Measurements from ENCODE around the gene CDH12.

Gene CDH12

GRCh38 chr5:22644859-22645258 is 208.3 kb downstream of the CDH12 start (continued):
- TF ChIP-seq TSHZ2 (CRISPR knock-in tag; IDR thresholded peaks at IDR 0.05) (no peak), BACH2 (CRISPR knock-in tag; IDR thresholded peaks at IDR 0.05; ENCODE audit: borderline replicate concordance) (no peak)

GRCh38 chr5:22643356-22643755 is 209.8 kb downstream of the CDH12 start:
- TF ChIP-seq TOX (CRISPR knock-in tag; IDR thresholded peaks at IDR 0.05; ENCODE audit: borderline replicate concordance) (no peak), ZC3H10 (CRISPR knock-in tag; IDR thresholded peaks at IDR 0.05) (no peak), CREB5 (CRISPR knock-in tag; IDR thresholded peaks at IDR 0.05; ENCODE audit: low read depth) (no peak), RARB (CRISPR knock-in tag; IDR thresholded peaks at IDR 0.05) (no peak), ZFP30 (CRISPR knock-in tag; IDR thresholded peaks at IDR 0.05) (no peak), PATZ1 (CRISPR knock-in tag; IDR thresholded peaks at IDR 0.05; ENCODE audit: borderline replicate concordance) (no peak), OSR1 (CRISPR knock-in tag; IDR thresholded peaks at IDR 0.05) (no peak), GLIS3 (CRISPR knock-in tag; IDR thresholded peaks at IDR 0.05) (no peak), TSHZ2 (CRISPR knock-in tag; IDR thresholded peaks at IDR 0.05) (no peak), ZNF70 (CRISPR knock-in tag; IDR thresholded peaks at IDR 0.05) (no peak), ESRRG (CRISPR knock-in tag; IDR thresholded peaks at IDR 0.05) (no peak)
- no peak for ATAC-seq

GRCh38 chr5:22631683-22632082 is 221.5 kb downstream of the CDH12 start:
- TF ChIP-seq CSRNP3 (CRISPR knock-in tag; IDR thresholded peaks at IDR 0.05) (no peak), TCF4 (CRISPR knock-in tag; IDR thresholded peaks at IDR 0.05; ENCODE audit: borderline replicate concordance) (no peak), RARB (CRISPR knock-in tag; IDR thresholded peaks at IDR 0.05) (no peak), CREB5 (CRISPR knock-in tag; IDR thresholded peaks at IDR 0.05; ENCODE audit: low read depth) (no peak), ZNF70 (CRISPR knock-in tag; IDR thresholded peaks at IDR 0.05) (no peak), SNAI2 (CRISPR knock-in tag; IDR thresholded peaks at IDR 0.05) (no peak), TSHZ2 (CRISPR knock-in tag; IDR thresholded peaks at IDR 0.05) (no peak), ZFP30 (CRISPR knock-in tag; IDR thresholded peaks at IDR 0.05) (no peak), CSDC2 (CRISPR knock-in tag; IDR thresholded peaks at IDR 0.05) (no peak), ISL1 (CRISPR knock-in tag; IDR thresholded peaks at IDR 0.05) (no peak), PPARA (CRISPR knock-in tag; IDR thresholded peaks at IDR 0.05; ENCODE audit: borderline replicate concordance) (no peak), TOX (CRISPR knock-in tag; IDR thresholded peaks at IDR 0.05; ENCODE audit: borderline replicate concordance) (no peak)
- ATAC-seq, result no peak
